GM12864 (cell line): ENCODE data around the gene LMO4.

Experiments used
- DNase-seq: peaks from one replicate; pipeline ENCODE4 v3.0.0-alpha.2; 2011; ENCODE audit warnings: low read depth
- H3K4me3 ChIP-seq: 2 replicates; pipeline ENCODE4 v1.5.1; 2011; ENCODE audit warnings: mild to moderate bottlenecking, low read depth, low read length, control low read depth
- CTCF ChIP-seq: IDR thresholded peaks from 2 replicates; pipeline ENCODE4 v1.5.1; 2011; ENCODE audit warnings: low read depth, mild to moderate bottlenecking, moderate library complexity, low read length, control low read depth, inconsistent platforms; ENCODE audit errors: missing control alignments

The LMO4 gene

GRCh38 chr1:87359586-87359985 lies 30.9 kb downstream of the LMO4 start:
- TF ChIP-seq CTCF = no peak
- no peak overlapping the region for H3K4me3 ChIP-seq
- no peak for DNase-seq

GRCh38 chr1:87362063-87362833 lies 33.6 kb downstream of the LMO4 start:
- no peak for TF ChIP-seq CTCF
- no peak for DNase-seq
- no peak overlapping the region for H3K4me3 ChIP-seq

GRCh38 chr1:87362834-87363426 lies 34.2 kb downstream of the LMO4 start:
- TF ChIP-seq CTCF = no peak
- DNase-seq = no peak
- no peak overlapping the region for H3K4me3 ChIP-seq

- H3K4me3 ChIP-seq = no peak overlapping the region
- no peak for DNase-seq
- no peak for TF ChIP-seq CTCF
Observed at GRCh38 chr1:87367549-87367948, 38.9 kb downstream of the LMO4 start.

GRCh38 chr1:87368907-87369306 lies 40.2 kb downstream of the LMO4 start:
- no peak for TF ChIP-seq CTCF
- DNase-seq = no peak
- H3K4me3 ChIP-seq = no peak overlapping the region

- TF ChIP-seq CTCF = no peak
- no peak overlapping the region for H3K4me3 ChIP-seq
- no peak for DNase-seq
Observed at GRCh38 chr1:87369736-87370478, 41.2 kb downstream of the LMO4 start.
